Epithelial cell of umbilical artery (primary cell): ENCODE results near the gene SLC38A8. TPM values are rescaled to one million over a fixed set of nuclear protein-coding genes. Genes with fewer than 3 reads are reported as not detected.

Experiments
- total RNA-seq: library from RNA; depleted of rRNA; stranded (reverse); fragments of >200 nt; gene quantifications from 2 replicates; pipeline ENCODE4 v1.2.3, GENCODE V29; 2014

The SLC38A8 gene
- total RNA-seq = not detected in 2 replicates

DNA sequence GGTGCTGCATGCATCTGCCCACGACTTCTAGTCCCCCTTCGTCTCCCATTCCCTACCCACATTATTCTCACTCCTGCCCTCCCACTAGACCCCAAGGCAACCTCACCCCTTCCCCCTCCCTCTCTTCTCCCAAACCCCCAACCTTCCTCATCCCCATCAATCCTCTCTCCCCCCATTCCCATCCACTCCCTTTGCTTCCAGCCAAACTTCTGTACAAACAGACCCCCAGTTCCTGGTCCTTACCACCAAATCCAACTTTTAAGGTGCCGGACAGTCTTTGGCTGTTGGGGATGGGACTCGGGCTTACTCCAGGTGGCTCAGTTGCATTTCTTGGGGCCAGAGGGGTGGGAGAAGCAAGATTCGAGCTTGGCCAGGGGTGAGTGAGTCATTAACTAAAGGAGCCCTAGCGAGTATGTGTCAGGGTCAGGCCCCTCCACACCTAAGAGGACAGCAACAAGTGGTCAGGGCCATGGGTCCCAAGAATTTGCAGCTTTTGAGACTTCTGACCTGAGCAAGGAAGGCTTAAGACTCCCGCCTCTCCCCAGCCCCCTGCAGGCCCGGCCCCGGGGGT lies at the start of gene SLC38A8:
Gene SLC38A8, minus strand, starts transcription at position 488 of the 571 bp plus-strand sequence. CDS start 638 bp downstream, outside the sequence.

GRCh38 chr16:83967838-83968305 lies 74.7 kb downstream of the SLC38A8 start, which contains the start of gene NECAB2:
Gene NECAB2, plus strand, starts transcription at chr16:83968244. Its CDS starts 405 bp downstream, at chr16:83968649.

Other genes starting within 250 kb of the SLC38A8 start
- 19.0 and 45.5 TPM in 2 replicates for gene HSBP1, start 234.8 kb downstream of the SLC38A8 start, total RNA-seq
- gene MLYCD, start 143.7 kb downstream of the SLC38A8 start, total RNA-seq = 2.6 and 3.5 TPM in 2 replicates
- gene OSGIN1, start 89.6 kb downstream of the SLC38A8 start, total RNA-seq = 0.91 and 0.97 TPM in 2 replicates
- gene NECAB2, start 74.6 kb downstream of the SLC38A8 start, total RNA-seq = under 0.01 TPM in 1 of 2 replicates, not detected in the other
- gene MBTPS1, start 74.1 kb upstream of the SLC38A8 start, total RNA-seq = 107 and 123 TPM in 2 replicates
- gene HSDL1, start 102.4 kb upstream of the SLC38A8 start, total RNA-seq = 25.7 and 33.4 TPM in 2 replicates
- gene DNAAF1, start 102.5 kb upstream of the SLC38A8 start, total RNA-seq = not detected in 2 replicates
- gene TAF1C, start 144.3 kb upstream of the SLC38A8 start, total RNA-seq = 15.9 and 24.3 TPM in 2 replicates
- not detected in 2 replicates for gene ADAD2, start 148.4 kb upstream of the SLC38A8 start, total RNA-seq
- not detected in 2 replicates for gene KCNG4, start 197.2 kb upstream of the SLC38A8 start, total RNA-seq